Measurements from ENCODE around the gene FAM168B.

GRCh38 chr2:131093006-131093695 lies at the start of gene FAM168B:
- no peak for TF ChIP-seq CTCF (IDR thresholded peaks at IDR 0.05; ENCODE audit: low read length)
- TF ChIP-seq EZH2 (IDR thresholded peaks at IDR 0.05; ENCODE audit: borderline replicate concordance, low read length), result no peak
